PFSK-1 (cell line): ENCODE data around the gene PRLR.

ENCODE experiments used
- FOXP2 ChIP-seq: optimal IDR thresholded peaks from 2 replicates; pipeline ENCODE3; 2011; ENCODE audit warnings: borderline replicate concordance, control low read depth, inconsistent platforms; ENCODE audit not compliant: insufficient read depth; ENCODE audit errors: extremely low read length, extremely low read depth
- POLR2AphosphoS5 ChIP-seq: IDR thresholded peaks from 2 replicates; pipeline ENCODE4 v1.6.1; 2012; ENCODE audit warnings: low read depth, mild to moderate bottlenecking, control low read depth, low read length, moderate library complexity
- REST ChIP-seq, 2 experiments: IDR thresholded peaks; 2 replicates each; pipeline versions ENCODE4 v1.6.1 to v1.8.0; 2011 to 2012; ENCODE audit warnings: low read depth in 2 of 2, low read length in 2 of 2, control low read depth in 1 of 2, inconsistent platforms in 1 of 2, mild to moderate bottlenecking in 1 of 2, moderate library complexity in 1 of 2; ENCODE audit not compliant: insufficient read depth in 1 of 2
- SIN3A ChIP-seq: IDR thresholded peaks from 2 replicates; pipeline ENCODE4 v1.6.1; 2012; ENCODE audit warnings: mild to moderate bottlenecking, low read length, moderate library complexity, borderline replicate concordance; ENCODE audit not compliant: insufficient read depth
- TAF1 ChIP-seq: IDR thresholded peaks from 2 replicates; pipeline ENCODE4 v1.6.1; 2012; ENCODE audit warnings: low read length, control low read depth, borderline replicate concordance; ENCODE audit not compliant: insufficient read depth

The PRLR gene

GRCh38 chr5:35009019-35009418 lies 221.3 kb downstream of the PRLR start:
- TF ChIP-seq SIN3A, result no peak
- TF ChIP-seq REST (IDR thresholded peaks at IDR 0.05; ENCODE audit: insufficient read depth in 1 of 2, low read depth in 2 of 2, low read length in 2 of 2), result no peak
- no peak for TF ChIP-seq TAF1
- TF ChIP-seq FOXP2, result no peak
- no peak for TF ChIP-seq POLR2AphosphoS5

- no peak for TF ChIP-seq POLR2AphosphoS5
- TF ChIP-seq SIN3A, result no peak
- TF ChIP-seq TAF1, result no peak
- TF ChIP-seq FOXP2, result no peak
- TF ChIP-seq REST (IDR thresholded peaks at IDR 0.05; ENCODE audit: insufficient read depth in 1 of 2, low read depth in 2 of 2, low read length in 2 of 2), result no peak
Observed at GRCh38 chr5:35004771-35005170, 225.5 kb downstream of the PRLR start.

- TF ChIP-seq REST (IDR thresholded peaks at IDR 0.05; ENCODE audit: insufficient read depth in 1 of 2, low read depth in 2 of 2, low read length in 2 of 2) (no peak), SIN3A (no peak), TAF1 (no peak), FOXP2 (no peak), POLR2AphosphoS5 (no peak)
Observed at GRCh38 chr5:35004200-35004599, 226.1 kb downstream of the PRLR start.

- TF ChIP-seq FOXP2 (no peak), POLR2AphosphoS5 (no peak), REST (IDR thresholded peaks at IDR 0.05; ENCODE audit: insufficient read depth in 1 of 2, low read depth in 2 of 2, low read length in 2 of 2) (no peak), SIN3A (no peak), TAF1 (no peak)
Observed at GRCh38 chr5:35003018-35003957, 227.0 kb downstream of the PRLR start.

GRCh38 chr5:35002459-35002858 lies 227.8 kb downstream of the PRLR start:
- TF ChIP-seq TAF1, result no peak
- TF ChIP-seq POLR2AphosphoS5, result no peak
- TF ChIP-seq REST (IDR thresholded peaks at IDR 0.05; ENCODE audit: insufficient read depth in 1 of 2, low read depth in 2 of 2, low read length in 2 of 2), result no peak
- no peak for TF ChIP-seq SIN3A
- TF ChIP-seq FOXP2, result no peak
